Measurements from ENCODE around the gene ANXA6.

Gene ANXA6

GRCh38 chr5:151184316-151185042 lies 26.9 kb upstream of the ANXA6 start:
- TF ChIP-seq OSR1 (CRISPR knock-in tag; IDR thresholded peaks at IDR 0.05), result no peak
- no peak for TF ChIP-seq SNAI2 (CRISPR knock-in tag; IDR thresholded peaks at IDR 0.05)
- TF ChIP-seq TSHZ2 (CRISPR knock-in tag; IDR thresholded peaks at IDR 0.05), result no peak
- no peak for TF ChIP-seq ZNF70 (CRISPR knock-in tag; IDR thresholded peaks at IDR 0.05)
- TF ChIP-seq ARNTL (CRISPR knock-in tag; IDR thresholded peaks at IDR 0.05; ENCODE audit: borderline replicate concordance, low read depth), result no peak
- no peak for TF ChIP-seq POU6F1 (CRISPR knock-in tag; IDR thresholded peaks at IDR 0.05; ENCODE audit: borderline replicate concordance, low read depth)
- no peak for TF ChIP-seq CSDC2 (CRISPR knock-in tag; IDR thresholded peaks at IDR 0.05)
- TF ChIP-seq ZC3H10 (CRISPR knock-in tag; IDR thresholded peaks at IDR 0.05), result no peak
- no peak for TF ChIP-seq ZFP30 (CRISPR knock-in tag; IDR thresholded peaks at IDR 0.05)
- no peak for TF ChIP-seq ZNF565 (CRISPR knock-in tag; conservative IDR thresholded peaks at IDR 0.05; ENCODE audit: low read depth)
- TF ChIP-seq CREB5 (CRISPR knock-in tag; IDR thresholded peaks at IDR 0.05; ENCODE audit: low read depth), result no peak
- no peak for TF ChIP-seq TOX (CRISPR knock-in tag; IDR thresholded peaks at IDR 0.05; ENCODE audit: borderline replicate concordance)
- TF ChIP-seq ZNF8 (CRISPR knock-in tag; IDR thresholded peaks at IDR 0.05), result no peak
- TF ChIP-seq, protein P1, sequence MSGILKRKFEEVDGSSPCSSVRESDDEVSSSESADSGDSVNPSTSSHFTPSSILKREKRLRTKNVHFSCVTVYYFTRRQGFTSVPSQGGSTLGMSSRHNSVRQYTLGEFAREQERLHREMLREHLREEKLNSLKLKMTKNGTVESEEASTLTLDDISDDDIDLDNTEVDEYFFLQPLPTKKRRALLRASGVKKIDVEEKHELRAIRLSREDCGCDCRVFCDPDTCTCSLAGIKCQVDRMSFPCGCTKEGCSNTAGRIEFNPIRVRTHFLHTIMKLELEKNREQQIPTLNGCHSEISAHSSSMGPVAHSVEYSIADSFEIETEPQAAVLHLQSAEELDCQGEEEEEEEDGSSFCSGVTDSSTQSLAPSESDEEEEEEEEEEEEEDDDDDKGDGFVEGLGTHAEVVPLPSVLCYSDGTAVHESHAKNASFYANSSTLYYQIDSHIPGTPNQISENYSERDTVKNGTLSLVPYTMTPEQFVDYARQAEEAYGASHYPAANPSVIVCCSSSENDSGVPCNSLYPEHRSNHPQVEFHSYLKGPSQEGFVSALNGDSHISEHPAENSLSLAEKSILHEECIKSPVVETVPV (CRISPR knock-in tag; IDR thresholded peaks at IDR 0.05), result no peak
- TF ChIP-seq ESRRG (CRISPR knock-in tag; IDR thresholded peaks at IDR 0.05), result no peak
- no peak for TF ChIP-seq RARB (CRISPR knock-in tag; IDR thresholded peaks at IDR 0.05)
- no peak for ATAC-seq

DNA sequence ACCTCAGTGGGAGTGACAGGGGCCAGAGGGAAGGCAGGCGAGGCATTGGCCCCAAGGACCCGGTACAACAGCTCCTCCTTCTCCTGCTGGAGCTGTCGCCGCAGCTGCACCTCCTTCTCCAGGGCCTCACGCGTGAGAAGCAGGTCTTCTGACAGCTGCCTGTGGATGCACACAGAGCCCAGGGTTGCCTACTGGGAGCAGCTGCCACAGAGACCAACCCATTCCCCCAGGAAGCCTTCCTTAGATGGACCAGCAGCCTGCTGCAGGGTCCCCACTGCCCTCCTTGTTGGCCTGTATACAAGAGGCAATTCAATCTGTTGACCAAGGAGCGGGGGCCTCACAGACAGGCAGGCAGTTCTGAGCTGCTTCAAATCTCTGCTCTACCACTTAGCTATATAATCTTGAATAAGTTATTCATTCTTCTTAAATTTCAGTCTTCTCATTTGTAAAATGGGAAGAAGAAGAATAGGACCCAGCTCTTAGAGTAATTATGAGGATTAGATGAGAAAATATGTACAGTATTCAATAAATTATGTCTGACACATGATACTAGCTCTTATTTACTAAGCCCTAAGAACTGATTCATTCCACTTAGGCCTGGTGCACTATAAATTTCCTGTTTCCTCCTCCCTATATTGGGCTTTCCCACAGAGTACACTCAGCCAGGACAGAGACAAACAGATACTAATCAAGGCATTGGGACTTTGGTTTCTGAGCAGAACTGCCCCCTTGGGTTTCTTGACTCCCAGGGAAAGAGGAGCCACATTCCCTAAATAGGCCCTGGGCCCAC lies 26.1 kb upstream of the ANXA6 start:
- ATAC-seq, result peak; percentile 71

More for the DNA sequence above, 26.1 kb upstream of the ANXA6 start:
- no peak for TF ChIP-seq ZFP3 (CRISPR knock-in tag; IDR thresholded peaks at IDR 0.05)
- TF ChIP-seq CREB5 (CRISPR knock-in tag; IDR thresholded peaks at IDR 0.05; ENCODE audit: low read depth), result no peak
- TF ChIP-seq BACH2 (CRISPR knock-in tag; IDR thresholded peaks at IDR 0.05; ENCODE audit: borderline replicate concordance), result no peak
- TF ChIP-seq, protein P1 (CRISPR knock-in tag; IDR thresholded peaks at IDR 0.05), result no peak

Data from SK-N-SH treated with all-trans-retinoic acid at 6 μM for 48 hours (cell line).